NCI-H526 treated with DMSO at 0.1 percent for 48 hours (cell line): ENCODE results near the gene ORAI3.
A peak's percentile ranks its signal among the peaks of the same experiment; 100 is the strongest.

Experiments used
- DNase-seq: peaks from one replicate; lab custom pipeline; 2025; lab: John Stamatoyannopoulos, UW

Gene ORAI3

GRCh38 chr16:30947859-30948666 lies 805 bp upstream of the ORAI3 start:
- peak; percentile 53 for DNase-seq

GRCh38 chr16:30949650-30950515 lies 1.0 kb downstream of the ORAI3 start:
- peak; percentile 57 for DNase-seq

- DNase-seq = no peak
Measured at GRCh38 chr16:30950516-30951065, 1.7 kb downstream of the ORAI3 start.

- no peak for DNase-seq
Measured at GRCh38 chr16:30951193-30951592, 2.3 kb downstream of the ORAI3 start.

GRCh38 chr16:30951750-30952149 lies 2.9 kb downstream of the ORAI3 start:
- no peak for DNase-seq

GRCh38 chr16:30953111-30953510 lies 4.2 kb downstream of the ORAI3 start:
- no peak for DNase-seq

- DNase-seq = peak; percentile 52
Measured at GRCh38 chr16:30953511-30954124, 4.8 kb downstream of the ORAI3 start.

GRCh38 chr16:30954993-30955392 lies 6.1 kb downstream of the ORAI3 start:
- DNase-seq = no peak

GRCh38 chr16:30956601-30957455 lies 8.0 kb downstream of the ORAI3 start:
- peak; percentile 70 for DNase-seq

- peak; percentile 84 for DNase-seq
Measured at GRCh38 chr16:30957456-30958174, 8.7 kb downstream of the ORAI3 start, which contains the start of gene SETD1A. TSS of gene SETD1A (plus strand) at chr16:30957754. CDS start at chr16:30958732, 978 bp downstream.

GRCh38 chr16:30958175-30959079 lies 9.6 kb downstream of the ORAI3 start:
- DNase-seq = no peak

- DNase-seq = no peak
Measured at GRCh38 chr16:30961384-30961783, 12.5 kb downstream of the ORAI3 start.

GRCh38 chr16:30963925-30964511 lies 15.2 kb downstream of the ORAI3 start:
- DNase-seq = no peak

- DNase-seq = no peak
Measured at GRCh38 chr16:30964574-30965226, 15.8 kb downstream of the ORAI3 start.

- DNase-seq = no peak
Measured at GRCh38 chr16:30965436-30965835, 16.6 kb downstream of the ORAI3 start.

GRCh38 chr16:30966033-30966619 lies 17.3 kb downstream of the ORAI3 start:
- DNase-seq = no peak

GRCh38 chr16:30967795-30968194 lies 18.9 kb downstream of the ORAI3 start:
- no peak for DNase-seq

GRCh38 chr16:30969246-30969842 lies 20.5 kb downstream of the ORAI3 start:
- DNase-seq = no peak
